Esophagus squamous epithelium (tissue), 4 donors: ENCODE measurements around the gene HES4.

Experiments
- CTCF ChIP-seq, 6 experiments: fragments of 450-650 bp in 4 of 6; fragments of 200-600 bp in 2 of 6; sonication (generic) in 2 of 6; IDR thresholded peaks; one replicate each; pipeline ENCODE4 v1.5.1; 2016 to 2019; ENCODE audit warnings: antibody characterized with exemption in 6 of 6, mild to moderate bottlenecking in 4 of 6, moderate library complexity in 4 of 6
- POLR2A ChIP-seq, 4 donors: fragments of 450-650 bp; IDR thresholded peaks; one replicate each; pipeline ENCODE4 v1.6.1; 2017; ENCODE audit warnings: antibody characterized with exemption in 4 of 4, mild to moderate bottlenecking in 4 of 4, moderate library complexity in 3 of 4

DNA sequence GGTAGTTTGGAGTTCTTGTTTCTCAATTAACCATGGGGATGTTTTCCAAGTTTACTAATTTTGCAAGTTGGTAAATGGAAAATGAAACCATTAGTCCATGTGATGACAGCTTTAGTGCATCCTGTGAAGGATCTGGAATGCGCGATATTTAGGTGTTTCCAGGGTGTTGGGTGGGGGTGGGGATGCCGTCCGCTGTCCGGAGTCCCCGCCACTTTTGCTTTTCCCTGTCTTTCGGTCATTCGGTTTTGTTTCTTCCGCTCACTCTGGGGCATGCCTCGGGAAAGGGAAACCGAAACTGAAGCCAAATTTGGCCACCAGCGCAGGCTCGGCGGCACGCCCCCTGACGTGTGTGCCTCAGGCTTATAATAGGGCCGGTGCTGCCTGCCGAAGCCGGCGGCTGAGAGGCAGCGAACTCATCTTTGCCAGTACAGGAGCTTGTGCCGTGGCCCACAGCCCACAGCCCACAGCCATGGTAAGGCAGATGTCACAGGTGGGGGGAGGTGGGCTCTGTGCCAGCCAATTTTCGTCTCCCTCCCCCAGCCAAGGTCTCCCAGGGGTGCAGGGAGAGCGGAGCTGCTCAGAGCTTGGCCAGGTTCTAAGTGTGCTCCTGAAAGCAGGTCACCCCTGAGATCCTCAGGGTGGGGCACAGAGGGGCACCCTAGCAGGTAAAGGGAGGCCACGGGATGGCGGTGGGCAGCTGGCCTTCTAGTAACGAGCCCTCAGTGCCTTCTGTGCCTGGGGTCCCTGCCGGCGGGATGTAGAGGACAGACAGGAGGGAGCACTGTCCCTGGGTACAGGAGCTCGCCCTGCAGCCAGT, 13.4 kb upstream of the HES4 start, which contains the start of gene ISG15:
- peak in 3 of 4 donors; percentile 24 to 80 (median 55) for TF ChIP-seq POLR2A (IDR thresholded peaks at IDR 0.05)
- TF ChIP-seq CTCF (IDR thresholded peaks at IDR 0.05): peak in 1 of 6 experiments; percentile 3
